NCI-H2227 (cell line): ENCODE measurements around the gene RAB3B.
A peak's percentile ranks its signal among the peaks of the same experiment; 100 is the strongest.
"Not testable (repeated sequence)": the region's sequence is repeated elsewhere in the genome, so short reads cannot be mapped to it uniquely, and the experiment has no call there.

Source experiments
- DNase-seq: peaks from one replicate; lab custom pipeline; 2025; ENCODE audit not compliant: unreplicated experiment; lab: John Stamatoyannopoulos, UW

Gene RAB3B

GRCh38 chr1:51990478-51990965, at the start of gene RAB3B:
TSS of gene RAB3B (minus strand) at chr1:51990700. CDS start at chr1:51977117, 13,583 bp downstream.
- DNase-seq: peak; percentile 85

- DNase-seq: no peak
Observed at GRCh38 chr1:52037909-52038308, 47.4 kb upstream of the RAB3B start.

GRCh38 chr1:52037402-52037814, 46.9 kb upstream of the RAB3B start:
- DNase-seq: no peak

- DNase-seq: peak; percentile 31
Observed at GRCh38 chr1:52034050-52034384, 43.5 kb upstream of the RAB3B start.

GRCh38 chr1:52033190-52034049, 42.9 kb upstream of the RAB3B start, which contains the start of gene KTI12:
TSS of gene KTI12 (minus strand) at chr1:52033810. CDS start at chr1:52033761, 49 bp downstream.
- DNase-seq: peak; percentile 96

GRCh38 chr1:52032785-52033131, 42.3 kb upstream of the RAB3B start:
- DNase-seq: peak; percentile 50

- DNase-seq: no peak
Observed at GRCh38 chr1:52032124-52032784, 41.8 kb upstream of the RAB3B start.

GRCh38 chr1:52028839-52029238, 38.3 kb upstream of the RAB3B start:
- DNase-seq: not testable (repeated sequence)

- DNase-seq: no peak
Observed at GRCh38 chr1:52028328-52028727, 37.8 kb upstream of the RAB3B start.

- no peak for DNase-seq
Observed at GRCh38 chr1:52026278-52026677, 35.8 kb upstream of the RAB3B start.

GRCh38 chr1:52022133-52022532, 31.6 kb upstream of the RAB3B start:
- no peak for DNase-seq

GRCh38 chr1:52008071-52008809, 17.7 kb upstream of the RAB3B start:
- no peak for DNase-seq

GRCh38 chr1:52007215-52008002, 16.9 kb upstream of the RAB3B start:
- no peak for DNase-seq

- DNase-seq: not testable (repeated sequence)
Observed at GRCh38 chr1:52006081-52006553, 15.6 kb upstream of the RAB3B start.

GRCh38 chr1:52005548-52005947, 15.0 kb upstream of the RAB3B start:
- not testable (repeated sequence) for DNase-seq

GRCh38 chr1:52003877-52004276, 13.4 kb upstream of the RAB3B start:
- no peak for DNase-seq

GRCh38 chr1:52002038-52002917, 11.8 kb upstream of the RAB3B start:
- peak; percentile 93 for DNase-seq

GRCh38 chr1:51998701-51999100, 8.2 kb upstream of the RAB3B start:
- DNase-seq: no peak

GRCh38 chr1:51997974-51998382, 7.5 kb upstream of the RAB3B start:
- DNase-seq: no peak
